Hippocampal formation (tissue), 2 donors: Measurements from ENCODE around the gene CHMP4B.

Experiments used
- DNase-seq, 2 donors: peaks; one replicate each; lab custom pipeline; 2025; lab: John Stamatoyannopoulos, UW

CHMP4B gene

DNA sequence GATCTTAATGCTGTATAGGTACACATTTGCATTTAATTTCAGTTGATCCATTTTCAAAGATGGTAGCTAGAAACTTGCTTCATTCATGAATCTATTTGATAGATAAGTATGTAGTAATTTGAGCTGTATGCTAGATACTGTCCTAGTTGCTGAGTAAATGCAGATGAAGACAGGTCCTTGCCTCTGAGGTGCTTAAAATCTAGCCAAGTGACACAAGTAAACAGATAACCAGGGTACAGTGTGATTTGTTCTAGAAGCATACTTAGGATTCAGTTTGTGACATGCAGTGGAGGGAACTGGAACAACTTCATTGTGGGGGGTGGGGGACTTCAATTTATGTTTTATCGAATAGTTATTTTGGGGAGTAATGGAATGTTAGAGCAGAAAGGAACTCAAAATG is 9.2 kb downstream of the CHMP4B start:
- no peak for DNase-seq

DNA sequence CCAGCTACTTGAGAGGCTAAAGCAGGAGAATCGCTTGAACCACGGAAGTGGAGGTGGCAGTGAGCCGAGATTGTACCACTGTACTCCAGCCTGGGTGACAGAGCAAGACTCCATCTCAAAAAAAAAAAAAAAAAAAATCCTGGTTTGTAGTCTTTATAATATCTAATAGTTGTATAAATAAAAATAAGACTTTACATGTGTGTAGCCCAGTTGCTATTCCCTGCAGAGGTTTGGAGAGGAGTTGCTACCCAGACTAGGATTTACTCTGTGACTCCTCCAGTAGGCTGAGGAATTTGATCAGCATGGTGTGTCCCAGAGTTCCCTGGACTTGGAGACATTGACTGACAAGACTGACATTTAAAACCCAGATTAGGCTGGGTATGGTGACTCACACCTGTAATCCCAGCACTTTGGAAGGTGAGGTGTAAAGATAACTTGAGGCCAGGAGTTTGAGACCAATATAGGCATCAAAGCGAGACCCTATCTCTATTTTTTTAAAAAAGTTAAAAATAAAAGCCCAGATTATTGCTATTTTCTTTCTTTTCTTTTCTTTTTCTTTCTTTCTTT is 10.2 kb downstream of the CHMP4B start:
- no peak for DNase-seq

DNA sequence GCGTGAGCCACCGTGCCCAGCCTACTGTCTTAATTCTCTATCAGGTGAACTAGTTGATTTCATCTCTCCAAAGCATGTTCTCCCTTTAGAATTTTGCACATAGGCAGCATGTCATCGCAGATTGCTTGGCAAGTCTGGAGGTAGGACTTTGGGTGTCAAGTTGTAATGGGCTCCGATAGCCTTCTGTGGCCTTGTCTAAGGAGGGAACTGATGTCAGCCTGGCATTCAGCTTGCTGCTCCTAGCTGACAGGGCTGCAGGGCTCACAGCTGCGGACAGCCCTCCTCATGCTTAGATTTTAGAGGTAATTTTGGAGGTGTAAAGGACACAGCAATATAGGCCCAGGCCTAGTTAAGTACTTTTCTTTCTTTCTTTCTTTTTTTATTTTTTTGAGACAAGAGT is 11.3 kb downstream of the CHMP4B start:
- no peak for DNase-seq

DNA sequence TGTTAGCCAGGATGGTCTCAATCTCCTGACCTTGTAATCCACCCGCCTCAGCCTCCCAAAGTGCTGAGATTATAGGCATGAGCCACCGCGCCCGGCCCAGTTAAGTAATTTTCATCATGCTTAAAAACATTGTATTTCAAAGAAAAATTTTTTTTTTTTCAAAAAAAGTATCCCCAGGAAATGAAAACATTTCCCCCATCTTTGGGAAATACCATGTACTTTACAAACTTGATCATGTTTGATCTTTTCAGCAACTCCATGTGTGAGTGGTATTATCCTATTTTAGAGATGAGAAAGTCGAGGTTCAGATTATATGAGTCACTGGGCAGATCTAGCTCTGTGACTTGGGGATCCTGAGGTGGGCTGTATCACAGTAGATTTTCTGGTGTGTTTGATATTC is 11.8 kb downstream of the CHMP4B start:
- no peak for DNase-seq

DNA sequence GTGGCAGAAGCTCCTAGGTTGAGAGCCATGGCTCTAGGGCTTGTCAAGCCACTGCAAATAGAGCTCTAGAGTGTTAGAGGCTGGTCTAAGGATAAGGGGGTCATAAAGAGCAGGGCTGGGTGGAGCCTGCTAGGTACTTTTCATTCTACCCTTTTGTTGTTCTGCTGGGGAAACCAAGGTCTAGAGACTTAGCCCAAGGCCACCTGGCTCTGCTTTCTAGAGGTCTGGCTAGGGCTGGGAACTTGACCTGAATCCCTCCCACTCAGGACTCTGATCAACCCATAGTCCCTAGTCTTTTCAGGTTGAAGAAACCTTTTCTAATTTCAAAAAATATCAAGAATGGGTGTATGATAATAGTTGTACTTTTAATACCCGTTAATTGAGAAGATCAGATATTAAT is 13.7 kb downstream of the CHMP4B start:
- no peak for DNase-seq

DNA sequence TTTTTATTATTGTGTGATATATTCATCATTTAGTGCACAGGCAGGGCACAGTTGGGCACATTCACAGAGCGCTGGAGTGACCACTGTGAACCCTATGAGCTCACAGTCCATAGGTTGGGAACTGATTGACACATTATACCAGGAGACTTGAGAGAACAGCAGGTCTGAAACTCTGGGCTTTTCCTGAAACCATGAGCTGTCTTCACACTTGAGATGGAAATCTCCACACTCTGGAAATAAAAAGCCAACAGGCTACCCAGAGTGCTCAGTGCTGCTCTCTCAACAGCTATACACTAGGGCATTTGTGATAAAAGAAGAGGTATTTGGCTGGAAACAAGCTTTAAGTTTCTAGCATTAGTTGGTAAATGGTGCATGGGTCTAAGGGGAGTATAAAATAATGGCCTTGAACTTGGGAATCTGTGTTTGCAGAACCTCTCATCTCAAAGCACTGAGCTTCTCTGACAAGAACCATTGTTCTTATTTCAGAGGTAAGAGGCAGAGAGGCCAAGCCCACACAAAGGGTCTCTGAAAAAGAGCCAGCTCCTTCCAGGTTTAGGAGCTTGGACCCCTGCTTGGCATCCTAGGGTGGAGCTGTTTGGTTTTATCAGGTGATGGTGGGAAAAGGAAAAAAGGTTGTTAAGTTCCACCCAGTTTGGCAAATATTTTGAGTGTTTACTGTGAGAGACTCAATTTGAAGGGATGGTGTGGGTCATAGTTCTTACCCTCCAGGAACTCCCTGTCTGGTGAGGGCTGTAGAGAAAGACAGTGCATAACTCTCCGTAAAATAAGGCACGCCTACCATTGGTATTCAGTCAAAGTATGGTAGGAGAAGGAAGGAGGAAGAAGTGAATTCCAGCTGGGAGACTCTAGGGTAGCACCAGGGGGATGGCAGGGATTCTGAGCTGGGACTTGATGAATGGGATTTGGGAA is 14.5 kb downstream of the CHMP4B start:
- DNase-seq: no peak

DNA sequence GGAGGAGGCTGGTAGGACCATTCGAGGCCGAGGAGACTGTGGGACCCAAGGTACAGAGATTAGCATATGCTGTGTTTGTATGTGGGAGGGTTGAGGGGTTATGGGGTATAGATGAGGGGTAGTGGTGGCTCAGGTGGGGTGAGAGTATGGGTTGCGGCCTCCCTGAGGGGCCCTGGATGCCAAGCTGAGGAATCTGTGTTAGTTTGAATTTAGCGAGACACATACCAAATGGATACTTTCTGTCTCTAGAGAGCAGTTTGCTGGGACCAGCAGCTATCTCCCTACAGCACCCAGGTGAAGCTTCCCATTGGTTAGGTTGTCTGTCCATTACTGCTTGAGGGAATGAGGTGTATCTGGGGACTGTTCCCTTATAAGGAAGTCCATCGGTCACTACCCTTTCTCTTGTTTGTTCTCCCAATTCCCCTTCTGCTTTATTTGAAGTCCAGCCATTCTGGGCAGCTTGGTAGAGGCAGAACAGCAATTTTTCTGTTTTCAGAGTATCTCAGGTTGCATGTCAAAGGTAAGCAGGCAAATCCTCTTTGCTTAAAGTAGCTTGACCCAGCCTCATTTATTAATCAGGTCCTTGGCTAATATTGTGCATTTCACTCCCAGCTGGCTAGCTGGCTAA is 15.2 kb downstream of the CHMP4B start:
- no peak for DNase-seq

DNA sequence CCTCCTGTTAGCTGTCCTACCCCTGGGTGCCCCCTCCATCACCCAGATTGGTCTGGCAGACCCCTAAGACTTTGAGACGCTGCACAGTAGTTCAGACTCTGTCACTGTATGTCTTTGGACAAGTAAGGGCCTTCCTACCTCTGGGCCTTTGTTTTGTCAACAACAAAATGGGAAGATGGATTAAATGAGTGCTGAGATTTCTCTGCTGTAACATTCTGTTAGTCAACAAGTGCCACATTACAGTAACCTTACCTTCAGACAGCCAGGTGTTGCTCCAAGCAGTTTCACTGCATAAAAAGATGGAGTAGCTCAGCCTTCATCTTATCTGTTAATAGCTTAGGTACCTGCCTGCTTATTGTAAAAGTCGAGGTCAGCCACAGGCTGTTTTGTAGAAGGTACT is 16.0 kb downstream of the CHMP4B start:
- no peak for DNase-seq

DNA sequence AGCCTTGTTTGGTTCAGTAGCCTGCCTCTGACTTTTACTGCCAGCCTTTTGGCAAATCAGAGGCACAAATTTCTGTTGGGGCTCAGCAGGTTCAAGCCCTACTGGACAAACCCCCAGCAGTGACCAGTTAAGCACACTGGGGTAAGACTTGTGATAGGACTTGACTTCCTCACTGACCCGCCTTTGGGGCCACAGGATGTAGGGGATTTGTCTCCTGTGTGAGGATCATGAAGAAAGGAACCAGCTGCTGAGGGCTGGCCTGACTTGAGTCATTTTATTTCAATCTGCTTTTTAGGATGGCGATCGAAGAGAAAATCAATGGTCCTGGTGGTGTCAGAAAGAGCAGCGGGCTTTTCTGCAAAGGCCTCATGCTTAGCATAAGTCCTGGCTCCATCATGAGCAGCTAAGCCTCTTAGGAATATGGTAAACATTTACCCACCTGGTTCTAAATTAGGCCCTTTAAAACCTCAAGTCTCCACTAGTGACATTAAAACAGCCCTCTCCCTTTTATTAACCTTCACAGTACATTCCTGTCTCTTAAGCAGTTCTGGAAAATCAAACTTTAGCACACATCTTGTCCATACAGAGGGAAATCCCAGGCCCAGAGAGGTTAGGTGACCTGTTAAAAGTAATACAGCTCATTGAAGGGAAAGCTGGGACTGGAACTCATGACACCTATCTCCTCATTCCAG is 16.6 kb downstream of the CHMP4B start:
- no peak for DNase-seq

DNA sequence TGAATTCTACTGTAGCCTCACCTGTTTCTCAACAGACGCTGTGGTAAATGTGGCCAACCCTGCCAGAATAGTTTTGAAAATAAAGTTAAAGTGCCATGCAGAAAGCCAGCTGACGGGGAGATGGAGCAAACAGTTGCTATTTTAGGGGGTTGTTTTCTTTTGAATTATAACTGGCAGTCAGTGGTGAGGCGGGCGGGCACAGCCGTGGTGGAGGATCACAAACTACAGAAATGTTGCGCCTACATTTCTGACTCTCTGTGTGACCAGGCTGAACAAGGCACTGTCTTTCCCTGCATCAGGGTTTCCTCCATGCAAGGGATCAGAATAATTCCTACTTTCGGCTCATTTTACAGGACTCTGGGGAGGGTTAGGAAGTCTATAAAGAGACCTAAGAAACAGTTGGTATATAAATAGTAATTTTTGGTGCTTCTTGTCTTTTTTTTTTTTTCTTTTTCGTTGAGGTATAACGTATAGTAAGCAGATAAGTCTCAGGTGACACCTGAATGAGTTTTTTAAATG is 17.2 kb downstream of the CHMP4B start:
- no peak for DNase-seq

DNA sequence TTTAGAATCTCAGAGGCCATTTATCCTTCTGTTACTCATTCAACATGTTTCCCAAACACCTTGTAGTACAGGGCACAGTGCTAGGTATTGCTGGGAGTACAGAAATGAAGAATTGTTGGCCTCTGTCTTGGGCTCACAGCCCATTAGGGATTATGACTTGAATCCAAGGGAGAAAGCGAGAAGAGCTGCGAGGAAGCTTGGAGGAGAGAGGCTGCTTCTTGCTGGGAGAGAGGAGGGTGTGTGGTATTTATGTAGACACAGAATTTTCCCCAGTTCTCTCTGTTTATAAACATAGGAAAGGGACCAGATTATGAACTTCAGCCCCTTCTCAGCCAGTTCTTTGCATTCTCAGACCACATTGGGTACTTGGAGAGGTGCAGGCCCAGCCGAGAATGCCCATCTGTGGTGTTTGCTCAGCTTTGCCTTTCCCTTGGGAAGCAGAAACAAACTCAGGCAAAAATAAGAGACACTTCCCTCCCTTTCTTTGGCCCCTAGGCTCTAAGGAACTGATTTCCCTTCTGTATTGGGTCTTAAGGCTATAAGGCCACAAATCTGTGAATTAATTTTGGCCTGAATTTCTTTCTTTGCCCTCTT is 17.9 kb downstream of the CHMP4B start:
- DNase-seq: peak in 1 of 2 donors; percentile 20

DNA sequence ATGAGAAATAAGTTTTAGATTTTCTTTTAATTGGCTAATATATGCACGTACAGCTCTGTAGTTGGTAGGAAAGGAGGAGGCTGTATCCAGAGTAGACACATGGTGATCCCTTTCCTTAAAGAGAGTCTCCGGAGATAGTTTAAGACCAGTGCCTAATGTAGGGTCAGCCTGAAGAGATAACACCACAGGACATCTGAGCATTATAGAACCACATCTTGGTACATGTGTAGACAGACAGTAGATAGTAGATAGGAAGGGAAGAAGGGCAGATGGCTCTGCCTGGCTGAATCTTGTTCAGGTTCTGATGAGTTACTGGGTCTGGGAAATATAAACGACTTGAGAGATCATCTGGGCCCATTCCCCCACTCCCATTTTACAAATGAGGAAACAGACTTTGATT is 18.5 kb downstream of the CHMP4B start:
- no peak for DNase-seq

DNA sequence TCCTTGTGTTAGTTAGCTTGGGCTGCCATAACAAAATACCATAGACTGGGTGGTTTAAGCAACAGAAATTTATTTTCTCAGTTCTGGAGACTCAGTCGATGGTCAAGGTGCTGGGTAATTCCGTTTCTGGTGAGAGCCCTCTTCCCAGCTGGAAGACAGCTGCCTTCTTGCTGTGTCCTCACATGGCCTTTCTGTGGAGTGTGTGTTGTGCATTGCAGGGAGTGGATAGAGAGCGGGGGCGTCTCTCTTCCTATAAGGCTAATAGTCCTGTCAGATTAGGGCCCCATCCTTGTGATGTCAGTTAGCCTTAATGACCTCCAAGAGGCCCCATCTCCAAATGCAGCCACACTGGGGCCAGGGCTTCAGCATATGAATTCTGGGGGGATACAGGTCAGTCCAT is 19.2 kb downstream of the CHMP4B start:
- DNase-seq: no peak

DNA sequence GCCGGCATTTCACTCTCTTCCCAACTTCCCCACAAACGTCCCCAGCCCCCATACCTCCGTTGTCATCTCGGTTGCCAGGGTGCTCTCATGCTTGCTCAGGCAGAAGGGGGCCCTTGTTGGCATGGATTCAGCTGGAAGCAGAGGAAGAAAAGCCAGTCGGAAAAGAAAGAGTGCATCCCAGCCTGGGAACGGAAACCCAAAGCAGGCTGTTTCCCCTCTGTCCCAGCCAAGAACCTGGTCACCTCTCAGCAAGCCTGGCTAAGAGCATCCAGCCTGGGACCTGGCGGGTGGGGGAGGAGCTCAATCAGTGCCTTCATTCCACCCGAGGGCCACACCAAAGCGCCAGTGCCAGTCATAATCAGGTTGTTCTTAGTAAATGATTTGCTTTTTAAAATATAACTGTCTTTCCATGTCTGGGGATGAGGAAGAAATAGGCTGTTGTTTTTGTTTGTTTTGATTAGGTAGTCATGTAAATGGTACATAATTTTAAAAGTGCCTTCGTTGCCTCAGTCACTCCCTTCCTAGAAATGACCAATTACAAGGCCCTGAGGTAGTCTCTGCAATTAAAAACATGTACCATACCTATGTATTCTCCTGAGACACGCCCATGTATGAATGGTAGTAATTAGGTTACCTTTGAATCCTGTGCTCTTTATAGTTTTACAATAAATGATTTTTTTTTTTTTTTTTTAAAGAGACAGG is 21.1 kb downstream of the CHMP4B start:
- DNase-seq: peak in 1 of 2 donors; percentile 31

DNA sequence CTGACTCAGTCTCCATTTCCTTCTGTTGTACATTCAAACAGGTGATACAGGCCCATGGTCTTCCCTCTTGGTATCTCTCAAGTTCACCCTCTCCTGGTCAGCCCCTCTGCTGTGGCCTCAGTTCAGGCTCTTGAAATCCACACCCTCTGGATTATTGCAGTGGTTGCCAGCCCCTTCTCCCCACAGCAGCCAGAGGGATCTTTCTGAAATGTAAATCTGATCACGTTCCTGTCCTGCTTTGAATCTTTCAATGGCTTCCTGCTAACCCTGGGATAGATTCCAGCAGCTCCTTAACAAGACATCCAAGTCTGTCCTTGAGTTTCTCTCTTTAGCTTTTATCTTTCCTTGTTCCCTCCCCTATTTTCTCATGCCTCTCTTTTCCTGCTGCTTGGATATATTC is 22.2 kb downstream of the CHMP4B start:
- DNase-seq: no peak

DNA sequence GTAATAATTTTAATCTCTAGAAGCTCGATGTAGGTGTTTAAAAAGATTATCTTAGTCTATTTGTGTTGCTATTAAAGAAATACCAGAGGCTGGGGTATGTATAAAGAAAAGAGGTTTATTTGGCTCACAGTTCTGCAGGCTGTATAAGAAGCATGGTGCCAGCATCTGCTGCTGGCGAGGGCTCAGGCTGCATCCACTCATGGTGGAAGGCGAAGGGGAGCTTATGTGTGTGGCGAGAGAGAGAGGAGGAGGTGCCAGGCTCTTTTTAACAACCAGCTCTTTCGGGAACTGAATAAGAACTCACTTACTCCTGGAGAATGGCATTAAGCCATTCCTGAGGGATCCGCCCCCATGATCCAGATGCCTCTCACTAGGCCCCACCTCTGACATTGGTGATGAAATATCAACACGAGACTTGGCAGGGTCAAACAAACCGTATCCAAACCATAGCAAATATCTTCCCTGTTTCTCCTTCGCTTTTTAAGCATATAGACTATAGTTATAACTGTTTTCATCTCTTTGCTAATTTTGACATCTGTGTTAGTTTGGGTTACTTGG is 24.5 kb downstream of the CHMP4B start:
- no peak for DNase-seq

DNA sequence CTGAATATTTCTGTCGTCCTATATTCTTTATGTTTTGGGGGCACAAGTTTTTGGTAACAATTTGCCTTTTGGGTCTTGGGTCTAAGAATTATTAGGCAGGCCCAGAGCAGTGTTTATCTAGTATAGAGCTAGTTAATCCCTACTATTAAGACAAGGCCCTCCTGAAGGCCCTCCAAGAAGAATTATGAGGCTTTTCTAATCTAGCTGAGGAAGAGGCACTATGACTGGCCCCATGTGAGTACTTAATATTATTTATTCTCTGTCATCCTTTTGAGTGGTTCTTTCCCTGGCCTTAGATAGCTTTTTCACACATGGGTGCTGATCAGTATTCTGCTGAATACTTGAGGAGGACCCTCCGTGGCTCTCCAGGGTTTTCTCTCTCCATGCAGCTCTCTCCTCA is 25.1 kb downstream of the CHMP4B start:
- no peak for DNase-seq

DNA sequence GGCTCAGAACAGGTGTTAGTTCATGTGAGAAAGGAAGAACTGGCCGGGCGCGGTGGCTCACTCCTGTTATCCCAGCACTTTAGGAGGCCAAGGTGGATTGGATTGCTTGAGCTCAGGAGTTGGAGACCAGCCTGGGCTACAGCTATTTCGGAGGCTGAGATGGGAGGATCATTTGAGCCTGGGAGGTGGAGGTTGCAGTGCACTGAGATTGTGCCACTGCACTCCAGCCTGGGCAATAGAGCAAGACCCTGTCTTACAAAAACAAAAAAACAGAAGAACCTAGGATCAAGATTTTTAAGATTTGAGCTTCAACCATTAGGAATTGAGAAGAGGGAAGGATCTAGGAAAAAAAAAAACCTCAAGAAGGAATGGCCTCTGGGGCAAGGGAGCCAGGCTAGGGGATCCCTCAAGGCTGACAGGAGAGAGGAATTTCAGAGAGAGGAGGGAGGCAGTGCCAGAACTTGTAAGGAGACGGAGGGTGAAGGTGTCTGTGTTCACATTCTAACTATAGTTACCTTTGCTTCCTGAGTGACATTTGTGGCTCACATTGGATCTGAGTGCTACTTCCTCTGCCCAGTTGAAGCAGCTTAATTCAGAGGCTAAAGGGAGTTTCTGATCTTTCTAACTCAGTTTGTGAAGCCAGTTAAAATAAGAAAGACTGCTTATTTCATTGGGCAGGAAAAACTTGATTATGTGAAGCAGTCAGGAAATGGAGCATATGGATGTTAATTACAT is 26.1 kb downstream of the CHMP4B start:
- no peak for DNase-seq

DNA sequence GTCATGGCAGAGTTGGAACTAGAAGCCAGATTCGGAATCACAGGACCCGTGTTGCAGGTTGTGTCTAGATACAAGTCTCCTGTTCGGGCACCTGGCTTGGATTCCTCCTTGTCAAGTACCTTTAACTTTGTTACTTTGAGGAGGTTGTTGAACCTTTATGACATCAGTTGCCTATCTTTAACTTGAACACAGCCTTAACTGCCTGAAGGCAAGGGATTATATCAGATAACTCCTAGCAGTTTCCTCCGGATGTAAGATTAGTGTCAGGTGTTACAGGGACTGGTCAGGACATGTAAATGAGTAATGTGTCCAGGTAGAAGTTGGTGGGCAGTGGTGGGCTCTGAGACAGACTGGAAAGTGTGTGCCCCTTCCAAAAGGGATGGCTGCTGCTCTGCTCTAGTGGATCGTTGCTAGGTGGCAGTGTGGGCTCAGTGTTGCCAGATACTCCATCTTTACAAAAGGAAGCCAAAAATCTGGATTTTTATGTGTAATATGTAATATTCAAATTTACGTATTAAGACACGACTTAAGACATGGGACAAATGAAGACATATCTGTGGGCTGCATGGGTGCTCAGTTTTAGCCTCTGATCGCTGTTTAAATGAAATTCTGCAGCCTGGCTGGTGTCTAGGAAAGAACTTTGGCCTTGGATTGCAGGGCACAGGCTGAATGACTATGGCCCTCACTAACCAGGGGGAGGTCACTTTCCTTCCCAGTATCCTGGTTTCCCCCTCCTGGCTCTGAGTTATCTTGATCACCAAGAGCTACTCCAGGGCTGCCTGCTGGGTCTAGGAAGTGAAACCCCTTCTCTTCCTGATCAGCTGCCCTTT is 27.1 kb downstream of the CHMP4B start:
- DNase-seq: no peak
